T-cell (primary cell): ENCODE data around the gene IDH3A. TPM values are rescaled to one million over a fixed set of nuclear protein-coding genes. Genes with fewer than 3 reads are reported as not detected.

Experiments
- ATAC-seq, 4 experiments: fragments of 200-7000 bp in 3 of 4; fragments of 150-1000 bp in 1 of 4; cut with Tn5 transposase; replicated peaks in 1 of 4; 1 replicate in 3 of 4; 2 replicates in 1 of 4; pipeline ENCODE4 v1.10.0; 2021; ENCODE audit warnings: moderate library complexity in 3 of 4, mild to moderate bottlenecking in 2 of 4, moderate number of reproducible peaks in 1 of 4
- CTCF ChIA-PET, 2 donors: fragments of 300-600 bp; sonication (Branson Sonifier 250); formaldehyde crosslinking; loops; one replicate each; lab custom pipeline; 2022; ENCODE audit warnings: antibody characterized with exemption in 2 of 2; lab: Charles Lee
- POLR2A ChIA-PET, 2 donors: fragments of 300-600 bp; sonication (Branson Sonifier 250); formaldehyde crosslinking; loops; one replicate each; lab custom pipeline; 2022; ENCODE audit warnings: antibody characterized with exemption in 2 of 2; lab: Charles Lee
- DNase-seq, 35 experiments: peaks; one replicate each; pipeline versions ENCODE4 v3.0.0 to v3.0.0-alpha.2; 2013 to 2023
- H3K27ac ChIP-seq: one replicate; pipeline ENCODE4 v1.5.1; 2013; ENCODE audit warnings: low read length
- H3K27me3 ChIP-seq, 2 experiments: replicated peaks in 1 of 2; 1 replicate in 1 of 2; 2 replicates in 1 of 2; pipeline versions ENCODE4 v1.6.1 to v1.7.0; 2013; ENCODE audit warnings: low read length in 1 of 2, mixed read lengths in 1 of 2; ENCODE audit not compliant: control insufficient read depth in 2 of 2, insufficient read depth in 2 of 2; ENCODE audit errors: extremely low read depth in 1 of 2
- H3K36me3 ChIP-seq, 2 donors: 1 replicate in 1 of 2; 2 replicates in 1 of 2; pipeline versions ENCODE4 v1.6.1 to v1.7.0; 2013; ENCODE audit warnings: low read length in 1 of 2; ENCODE audit not compliant: control insufficient read depth in 2 of 2, insufficient read depth in 1 of 2; ENCODE audit errors: extremely low read depth in 1 of 2
- H3K4me1 ChIP-seq, 2 experiments: 1 replicate in 1 of 2; 2 replicates in 1 of 2; pipeline versions ENCODE4 v1.6.1 to v1.7.0; 2013; ENCODE audit warnings: low read length in 2 of 2, mixed read lengths in 1 of 2; ENCODE audit not compliant: insufficient read depth in 2 of 2, control insufficient read depth in 1 of 2; ENCODE audit errors: extremely low read depth in 1 of 2
- H3K4me3 ChIP-seq, 2 donors: 1 replicate in 1 of 2; 2 replicates in 1 of 2; pipeline versions ENCODE4 v1.5.1 to v1.7.0; 2013; ENCODE audit warnings: mild to moderate bottlenecking in 2 of 2, low read length in 1 of 2, moderate library complexity in 1 of 2; ENCODE audit not compliant: control insufficient read depth in 1 of 2; ENCODE audit errors: extremely low read depth in 1 of 2
- H3K9me3 ChIP-seq: 2 replicates; pipeline ENCODE4 v1.7.0; 2013
- H3K27ac Mint-ChIP-seq, 2 donors: one replicate each; pipeline ENCODE4 v1.8.0; 2020 to 2021; ENCODE audit warnings: mild to moderate bottlenecking in 2 of 2, mixed read lengths in 2 of 2
- H3K27me3 Mint-ChIP-seq, 2 donors: one replicate each; pipeline ENCODE4 v1.8.0; 2021 to 2022; ENCODE audit warnings: mixed read lengths in 2 of 2
- H3K36me3 Mint-ChIP-seq: one replicate; pipeline ENCODE4 v1.8.0; 2021; ENCODE audit warnings: mixed read lengths
- H3K4me1 Mint-ChIP-seq, 3 donors: one replicate each; pipeline ENCODE4 v1.8.0; 2020 to 2022; ENCODE audit warnings: mixed read lengths in 3 of 3, mild to moderate bottlenecking in 1 of 3
- H3K4me3 Mint-ChIP-seq, 3 donors: one replicate each; pipeline ENCODE4 v1.8.0; 2020 to 2022; ENCODE audit warnings: mild to moderate bottlenecking in 3 of 3, mixed read lengths in 3 of 3, moderate library complexity in 3 of 3
- H3K9me3 Mint-ChIP-seq, 3 donors: one replicate each; pipeline ENCODE4 v1.8.0; 2020 to 2022; ENCODE audit warnings: mixed read lengths in 3 of 3
- WGBS: methylation state at CpG from one replicate; pipeline ENCODE4 v1.1.5; 2013; ENCODE audit warnings: missing lambda C conversion rate; ENCODE audit not compliant: insufficient coverage; 5-methylcytosine and 5-hydroxymethylcytosine counted together
- total RNA-seq, 35 experiments: library from RNA in 6 of 35; stranded (reverse) in 6 of 35; fragments of 120-200 nt in 1 of 35; gene quantifications; one replicate each; pipeline versions ENCODE4 v1.2.1 to v1.2.4 and lab custom pipeline; 2013 to 2026

The IDH3A gene
- total RNA-seq, 5 donors from 2014 or later (not counting 1 experiment from before 2014, with no cell fraction given), result 40.3 to 64.7 (median 48.5) TPM

GRCh38 chr15:78192826-78193594 lies 43.8 kb downstream of the IDH3A start:
- Histone ChIP-seq H3K27ac (no peak overlapping the region), H3K36me3 (no peaks in the 10 kb centered on the region), H3K27me3 (no peaks in the 10 kb centered on the region), H3K4me1 (peaks cover 0 to 4% of the 10 kb centered on the region in 2 experiments), H3K4me3 (no peak overlapping the region), H3K9me3 (no peaks in the 10 kb centered on the region)
- Mint-ChIP-seq H3K4me1 (peaks cover 0 to 4% (median 0%) of the 10 kb centered on the region in 3 donors), H3K9me3 (peaks cover 4 to 5% (median 4%) of the 10 kb centered on the region in 3 donors), H3K27me3 (no peaks in the 10 kb centered on the region), H3K36me3 (no peaks in the 10 kb centered on the region), H3K27ac (no peak overlapping the region), H3K4me3 (no peak overlapping the region)
- WGBS, result 100% methylated on average over 1 of the region's 10 CpGs
- ATAC-seq, result no peak
- no peak for DNase-seq
- ChIA-PET POLR2A (no interaction called here), CTCF (interaction anchor here in 1 of 2 donors (1.1 to 1.4 kb wide), 2 partner anchors 80 to 85 kb away, joined by 3 read pairs; no protein-coding TSS in a partner anchor)

GRCh38 chr15:78193731-78194567 lies 44.8 kb downstream of the IDH3A start:
- Histone ChIP-seq H3K4me1 (peaks cover 0 to 4% of the 10 kb centered on the region in 2 experiments), H3K27ac (no peak overlapping the region), H3K4me3 (no peak overlapping the region), H3K9me3 (no peaks in the 10 kb centered on the region), H3K27me3 (no peaks in the 10 kb centered on the region), H3K36me3 (no peaks in the 10 kb centered on the region)
- Mint-ChIP-seq H3K27me3 (no peaks in the 10 kb centered on the region), H3K4me3 (no peak overlapping the region), H3K27ac (no peak overlapping the region), H3K9me3 (peaks cover 4 to 5% (median 4%) of the 10 kb centered on the region in 3 donors), H3K36me3 (no peaks in the 10 kb centered on the region), H3K4me1 (peaks cover 0 to 4% (median 0%) of the 10 kb centered on the region in 3 donors)
- no peak for ATAC-seq
- POLR2A ChIA-PET, result no interaction called here
- 85% methylated on average over 7 of the region's 15 CpGs for WGBS
- CTCF ChIA-PET, result interaction anchor here in 1 of 2 donors (1.1 to 1.4 kb wide), 2 partner anchors 81 to 85 kb away, joined by 3 read pairs; no protein-coding TSS in a partner anchor
- no peak for DNase-seq

GRCh38 chr15:78194568-78194925 lies 45.4 kb downstream of the IDH3A start:
- Histone ChIP-seq H3K36me3 (no peaks in the 10 kb centered on the region), H3K27me3 (no peaks in the 10 kb centered on the region), H3K9me3 (no peaks in the 10 kb centered on the region), H3K27ac (no peak overlapping the region), H3K4me3 (no peak overlapping the region), H3K4me1 (peaks cover 0 to 4% of the 10 kb centered on the region in 2 experiments)
- 77% methylated on average over 7 of the region's 15 CpGs for WGBS
- H3K9me3 Mint-ChIP-seq, result peaks cover 4 to 5% (median 4%) of the 10 kb centered on the region in 3 donors
- no peak for DNase-seq
- ATAC-seq, result no peak
- POLR2A ChIA-PET, result no interaction called here
- H3K4me1 Mint-ChIP-seq, result peaks cover 0 to 4% (median 0%) of the 10 kb centered on the region in 3 donors
- H3K36me3 Mint-ChIP-seq, result no peaks in the 10 kb centered on the region
- CTCF ChIA-PET, result interaction anchor here (0.6 to 2.0 kb wide), 5 partner anchors 46 to 118 kb away, joined by 3 to 31 read pairs (median 5); no protein-coding TSS in a partner anchor
- H3K27me3 Mint-ChIP-seq, result no peaks in the 10 kb centered on the region
- no peak overlapping the region for H3K27ac Mint-ChIP-seq
- H3K4me3 Mint-ChIP-seq, result no peak overlapping the region

- Histone ChIP-seq H3K27ac (no peak overlapping the region), H3K9me3 (no peaks in the 10 kb centered on the region), H3K4me1 (peaks cover 0 to 4% of the 10 kb centered on the region in 2 experiments), H3K27me3 (no peaks in the 10 kb centered on the region), H3K4me3 (no peak overlapping the region), H3K36me3 (no peaks in the 10 kb centered on the region)
- peaks cover under 1 to 5% (median under 1%) of the 10 kb centered on the region in 3 donors for H3K9me3 Mint-ChIP-seq
- ChIA-PET CTCF (interaction anchor here (0.6 to 2.0 kb wide), 23 partner anchors 9 to 237 kb away, joined by 3 to 31 read pairs (median 4); partner anchors contain the start of genes CIB2 (in 1 of the 2) and IDH3A (in 1 of the 2)), POLR2A (no interaction called here)
- H3K27me3 Mint-ChIP-seq, result no peaks in the 10 kb centered on the region
- no peaks in the 10 kb centered on the region for H3K36me3 Mint-ChIP-seq
- ATAC-seq (peak; percentile 60 to 89 (median 80)), DNase-seq (peak in 32 of 35 experiments; percentile 8 to 72 (median 33))
- 44% methylated on average over 6 of the region's 7 CpGs for WGBS
- no peak overlapping the region for H3K27ac Mint-ChIP-seq
- no peak overlapping the region for H3K4me3 Mint-ChIP-seq
- peaks cover 0 to 4% (median 0%) of the 10 kb centered on the region in 3 donors for H3K4me1 Mint-ChIP-seq
These were observed 46.6 kb downstream of the IDH3A start for GRCh38 chr15:78195735-78196201.

GRCh38 chr15:78197632-78198031 lies 48.5 kb downstream of the IDH3A start:
- H3K27me3 ChIP-seq, result no peaks in the 10 kb centered on the region
- no peak overlapping the region for H3K27ac ChIP-seq
- Mint-ChIP-seq H3K9me3 (no peaks in the 10 kb centered on the region), H3K27me3 (no peaks in the 10 kb centered on the region), H3K4me3 (no peak overlapping the region), H3K4me1 (peaks cover 0 to 4% (median 0%) of the 10 kb centered on the region in 3 donors), H3K36me3 (no peaks in the 10 kb centered on the region), H3K27ac (no peak overlapping the region)
- WGBS, result 74% methylated on average over 4 of the region's 7 CpGs
- DNase-seq, result no peak
- POLR2A ChIA-PET, result no interaction called here
- peaks cover 0 to 4% of the 10 kb centered on the region in 2 experiments for H3K4me1 ChIP-seq
- H3K9me3 ChIP-seq, result no peaks in the 10 kb centered on the region
- no peaks in the 10 kb centered on the region for H3K36me3 ChIP-seq
- no peak for ATAC-seq
- H3K4me3 ChIP-seq, result no peak overlapping the region
- CTCF ChIA-PET, result interaction anchor here (0.7 to 1.3 kb wide), 2 partner anchors 13 to 76 kb away, joined by 3 to 6 read pairs; no protein-coding TSS in a partner anchor
